Endothelial cell of hepatic sinusoid (primary cell): ENCODE measurements around the gene RANBP3.
"Not testable (repeated sequence)": the region's sequence is repeated elsewhere in the genome, so short reads cannot be mapped to it uniquely, and the experiment has no call there.

Experiments
- in situ Hi-C: cut with HindIII; loops from 2 replicates; pipeline ENCODE4 v1.10.0; 2017; ENCODE audit warnings: low sequenced_read_pairs

The RANBP3 gene, protein sequence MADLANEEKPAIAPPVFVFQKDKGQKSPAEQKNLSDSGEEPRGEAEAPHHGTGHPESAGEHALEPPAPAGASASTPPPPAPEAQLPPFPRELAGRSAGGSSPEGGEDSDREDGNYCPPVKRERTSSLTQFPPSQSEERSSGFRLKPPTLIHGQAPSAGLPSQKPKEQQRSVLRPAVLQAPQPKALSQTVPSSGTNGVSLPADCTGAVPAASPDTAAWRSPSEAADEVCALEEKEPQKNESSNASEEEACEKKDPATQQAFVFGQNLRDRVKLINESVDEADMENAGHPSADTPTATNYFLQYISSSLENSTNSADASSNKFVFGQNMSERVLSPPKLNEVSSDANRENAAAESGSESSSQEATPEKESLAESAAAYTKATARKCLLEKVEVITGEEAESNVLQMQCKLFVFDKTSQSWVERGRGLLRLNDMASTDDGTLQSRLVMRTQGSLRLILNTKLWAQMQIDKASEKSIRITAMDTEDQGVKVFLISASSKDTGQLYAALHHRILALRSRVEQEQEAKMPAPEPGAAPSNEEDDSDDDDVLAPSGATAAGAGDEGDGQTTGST

DNA sequence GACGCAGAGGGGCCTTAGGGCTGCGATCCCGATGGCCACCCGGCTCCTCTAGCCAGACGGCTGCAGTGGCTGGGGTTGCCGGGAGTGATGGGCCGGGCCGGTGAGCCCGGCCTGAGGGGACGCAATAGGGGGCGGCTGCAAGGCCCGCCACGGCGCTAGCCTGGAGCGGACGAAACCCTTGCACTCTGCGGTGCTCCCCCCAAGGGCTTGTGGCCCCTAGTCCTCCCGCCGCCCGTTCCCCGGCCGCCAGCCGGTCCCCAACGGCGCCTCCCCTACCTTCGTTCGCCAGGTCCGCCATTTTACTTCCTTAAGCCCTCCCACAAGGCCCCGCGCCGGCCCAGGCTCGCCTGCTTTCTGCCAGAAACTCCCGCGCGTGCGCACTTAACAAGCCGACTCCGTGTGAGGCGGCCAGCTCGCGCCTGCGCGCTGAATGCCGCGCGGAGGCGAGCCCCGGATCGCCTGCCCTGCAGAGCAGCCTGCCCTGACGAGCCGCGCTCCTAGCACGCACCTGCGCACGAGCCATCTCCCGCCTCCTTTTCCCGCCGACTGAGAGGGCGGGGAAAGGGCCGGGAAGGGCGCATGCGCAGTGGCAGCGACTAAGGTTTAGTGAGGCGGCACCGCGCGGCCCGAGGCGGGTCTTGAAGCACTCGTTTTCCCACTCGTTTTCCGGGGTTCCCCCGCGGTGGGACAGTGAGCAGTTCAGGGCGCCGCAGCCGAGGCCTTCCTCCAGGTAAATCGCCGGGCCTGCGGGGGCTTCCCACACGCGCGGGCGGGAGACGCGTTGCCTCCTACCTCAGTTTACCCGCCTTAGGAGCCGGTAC lies at the start of gene RANBP3:
TSS of gene RANBP3 (minus strand) at position 356 of the 821 bp plus-strand sequence. CDS start at position 298, 58 bp downstream.
- in situ Hi-C loops = no loop called here

GRCh38 chr19:6026390-6027227 lies 48.7 kb upstream of the RANBP3 start:
- in situ Hi-C loops = no loop called here

DNA sequence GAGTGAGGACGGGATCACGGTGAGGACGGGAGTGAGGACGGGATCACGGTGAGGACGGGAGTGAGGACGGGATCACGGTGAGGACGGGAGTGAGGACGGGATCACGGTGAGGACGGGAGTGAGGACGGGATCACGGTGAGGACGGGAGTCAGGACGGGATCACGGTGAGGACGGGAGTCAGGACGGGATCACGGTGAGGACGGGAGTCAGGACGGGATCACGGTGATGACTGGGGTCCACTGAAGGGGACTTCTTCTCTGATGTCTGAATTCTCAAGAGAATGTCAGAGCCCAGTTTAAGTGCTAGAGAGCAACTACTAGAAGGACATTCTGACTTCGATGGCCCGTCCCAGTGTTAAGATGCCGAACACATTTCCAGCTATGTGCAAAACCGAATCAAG lies 46.8 kb upstream of the RANBP3 start:
- in situ Hi-C loops = not testable (repeated sequence)

- in situ Hi-C loops = no loop called here
Observed at GRCh38 chr19:6023936-6024335, 46.0 kb upstream of the RANBP3 start.

- in situ Hi-C loops = no loop called here
Observed at GRCh38 chr19:6023085-6023682, 45.2 kb upstream of the RANBP3 start.

- in situ Hi-C loops = no loop called here
Observed at GRCh38 chr19:6022570-6023064, 44.7 kb upstream of the RANBP3 start.

GRCh38 chr19:6021878-6022569 lies 44.1 kb upstream of the RANBP3 start:
- in situ Hi-C loops = no loop called here

- in situ Hi-C loops = no loop called here
Observed at GRCh38 chr19:6020972-6021805, 43.2 kb upstream of the RANBP3 start.

- in situ Hi-C loops = no loop called here
Observed at GRCh38 chr19:6020166-6020882, 42.4 kb upstream of the RANBP3 start.

- in situ Hi-C loops = no loop called here
Observed at GRCh38 chr19:6018786-6019185, 40.8 kb upstream of the RANBP3 start.

DNA sequence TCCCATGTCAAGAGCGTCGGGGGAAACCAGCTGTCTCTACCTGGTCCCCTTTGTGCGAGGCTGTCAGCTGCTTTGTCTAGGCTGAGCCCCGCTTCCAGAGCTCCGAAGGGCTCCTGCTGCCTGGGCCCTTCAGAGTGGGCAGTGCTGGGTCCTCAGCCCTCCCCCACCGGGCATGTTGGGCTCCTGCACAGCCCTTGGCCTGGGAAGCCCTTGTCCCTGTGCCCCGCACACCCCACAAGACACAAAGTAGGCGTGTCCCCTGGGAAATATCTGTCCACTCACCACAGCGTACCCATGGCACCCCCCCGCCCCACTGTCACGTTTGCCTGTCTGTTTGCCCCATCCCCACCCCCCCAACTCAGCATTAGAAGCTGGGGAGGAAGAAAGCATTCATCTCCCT lies 39.6 kb upstream of the RANBP3 start:
- in situ Hi-C loops = no loop called here

DNA sequence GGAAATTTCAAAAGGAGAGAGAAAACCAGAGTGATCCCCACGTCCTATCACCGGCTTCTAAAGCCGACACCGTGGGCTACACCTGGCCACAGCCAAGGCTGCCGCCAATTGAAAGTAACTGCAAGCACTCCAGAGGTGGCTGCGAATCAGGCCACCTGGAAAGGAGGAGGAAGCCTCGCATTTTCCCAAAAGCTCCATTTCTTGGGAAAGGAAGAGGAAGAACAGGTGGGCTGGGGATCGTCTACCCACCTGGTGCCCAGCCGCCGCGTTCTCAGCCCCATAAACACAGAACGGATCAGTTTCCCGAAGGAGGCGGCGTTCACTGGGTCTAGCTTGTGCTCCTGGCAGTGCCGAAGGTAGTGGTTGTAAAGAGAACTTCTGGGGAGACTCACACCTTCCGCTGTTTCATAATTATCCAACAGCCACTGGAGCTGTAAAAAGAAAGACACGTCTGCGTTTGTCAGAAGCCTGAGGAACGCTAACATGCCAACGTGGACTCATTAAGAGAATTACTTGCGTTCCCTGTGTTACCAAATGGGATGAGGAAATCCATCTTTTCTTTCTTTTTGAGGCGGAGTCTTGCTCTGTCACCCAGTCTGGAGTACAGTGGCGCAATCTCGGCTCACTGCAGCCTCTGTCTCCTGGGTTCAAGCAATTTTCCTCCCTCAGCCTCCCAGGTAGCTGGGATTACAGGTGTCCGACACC lies 38.1 kb upstream of the RANBP3 start:
- in situ Hi-C loops = no loop called here

DNA sequence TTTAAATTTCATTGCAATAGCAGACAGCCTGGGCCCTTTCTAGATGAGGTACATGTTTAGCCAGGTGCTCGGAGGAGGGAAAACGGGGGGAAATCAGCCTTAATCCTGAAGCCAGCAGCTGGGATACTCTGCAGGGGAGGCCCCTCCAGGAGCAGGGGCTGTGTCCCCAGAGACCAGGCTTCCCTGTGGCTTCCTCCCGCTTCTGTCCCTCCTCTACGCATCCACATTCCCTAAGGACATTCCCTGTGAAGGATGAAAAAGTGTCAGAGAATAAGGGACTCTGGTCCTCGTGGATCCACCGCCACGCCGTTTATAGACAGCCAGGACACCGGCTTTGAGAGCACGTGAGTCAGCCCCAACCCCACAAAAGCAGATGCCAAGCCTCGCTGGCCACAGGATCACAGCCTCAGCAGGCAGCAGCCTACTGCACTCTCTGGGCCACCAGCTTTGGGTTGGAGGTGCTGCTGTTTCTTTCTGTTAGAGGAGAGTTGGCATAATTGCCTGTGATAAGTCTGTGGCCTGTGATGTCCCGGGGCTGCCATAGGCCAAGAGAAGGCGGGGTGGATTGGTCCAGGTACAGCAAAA lies 36.7 kb upstream of the RANBP3 start:
- in situ Hi-C loops = no loop called here

DNA sequence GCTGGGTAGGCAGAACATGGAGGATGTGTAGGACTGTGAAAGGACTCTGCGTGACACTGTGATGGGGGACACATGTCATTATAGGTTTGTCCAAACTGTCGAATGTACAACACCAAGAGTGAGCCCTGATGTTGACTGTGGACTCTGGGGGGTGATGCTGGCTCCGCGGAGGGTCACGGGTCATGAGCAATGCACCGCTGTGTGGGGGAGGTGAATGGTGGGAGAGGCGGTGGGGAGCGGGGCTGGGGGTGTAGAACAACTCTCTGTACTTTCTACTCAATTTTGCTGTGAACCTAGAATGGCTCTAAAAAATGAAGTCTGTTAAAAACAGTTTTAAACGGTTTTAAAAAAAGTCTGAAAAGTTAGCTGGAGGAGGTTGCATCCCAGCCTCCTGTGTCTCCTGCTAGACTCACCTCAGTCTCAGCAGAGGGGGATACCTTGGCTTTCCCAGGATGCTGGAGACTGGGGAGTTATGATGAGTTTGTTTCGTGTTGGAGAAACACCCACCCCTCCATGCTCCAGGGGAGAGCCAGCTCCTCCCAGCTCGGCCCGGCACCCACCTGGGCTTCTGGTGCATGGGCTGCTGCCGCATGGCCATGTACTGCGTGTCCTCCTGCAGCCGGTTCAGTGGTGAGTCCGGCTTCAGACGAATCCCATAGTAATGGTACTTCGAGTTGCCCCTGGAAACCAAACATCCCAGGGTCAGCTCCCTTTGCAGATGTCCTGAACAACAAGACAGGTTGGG lies 34.7 kb upstream of the RANBP3 start:
- in situ Hi-C loops = no loop called here

DNA sequence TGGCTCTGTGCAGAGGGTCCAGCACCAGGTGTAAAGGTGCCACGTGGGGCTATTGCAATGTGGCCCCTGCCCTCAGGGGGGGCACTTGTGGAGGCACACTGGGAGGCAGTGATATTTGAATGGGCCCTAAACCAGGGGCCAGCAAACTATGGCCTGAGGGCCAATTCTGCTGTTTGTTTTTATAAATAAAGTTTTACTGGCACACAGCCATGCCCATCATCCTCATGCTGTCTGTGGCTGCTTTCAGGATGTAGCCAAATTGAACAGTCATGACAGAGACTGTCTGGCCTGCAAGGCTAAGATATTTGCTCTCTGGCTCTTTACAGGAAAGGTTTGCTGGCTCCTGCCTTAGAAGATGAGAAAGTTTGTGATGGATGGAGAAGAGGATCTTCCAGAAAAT lies 33.9 kb upstream of the RANBP3 start:
- in situ Hi-C loops = no loop called here

GRCh38 chr19:6011206-6011605 lies 33.3 kb upstream of the RANBP3 start:
- in situ Hi-C loops = no loop called here
